Body of pancreas (tissue), 4 donors: ENCODE measurements around the gene ACVR1C.

Source experiments
- CTCF ChIP-seq, 7 experiments: fragments of 450-650 bp in 4 of 7; fragments of 200-600 bp in 3 of 7; sonication (generic) in 3 of 7; IDR thresholded peaks; one replicate each; pipeline ENCODE4 v1.5.1; 2016 to 2019; ENCODE audit warnings: antibody characterized with exemption in 7 of 7
- POLR2A ChIP-seq, 3 donors: fragments of 450-650 bp; IDR thresholded peaks; one replicate each; pipeline ENCODE4 v1.6.1; 2016; ENCODE audit warnings: antibody characterized with exemption in 3 of 3, mild to moderate bottlenecking in 2 of 3

- TF ChIP-seq CTCF (IDR thresholded peaks at IDR 0.05): no peak
- no peak for TF ChIP-seq POLR2A (IDR thresholded peaks at IDR 0.05)
Observed at GRCh38 chr2:157538064-157538463, 90.6 kb downstream of the ACVR1C start.
